ENCODE data around the gene MTMR6.

The MTMR6 gene

DNA sequence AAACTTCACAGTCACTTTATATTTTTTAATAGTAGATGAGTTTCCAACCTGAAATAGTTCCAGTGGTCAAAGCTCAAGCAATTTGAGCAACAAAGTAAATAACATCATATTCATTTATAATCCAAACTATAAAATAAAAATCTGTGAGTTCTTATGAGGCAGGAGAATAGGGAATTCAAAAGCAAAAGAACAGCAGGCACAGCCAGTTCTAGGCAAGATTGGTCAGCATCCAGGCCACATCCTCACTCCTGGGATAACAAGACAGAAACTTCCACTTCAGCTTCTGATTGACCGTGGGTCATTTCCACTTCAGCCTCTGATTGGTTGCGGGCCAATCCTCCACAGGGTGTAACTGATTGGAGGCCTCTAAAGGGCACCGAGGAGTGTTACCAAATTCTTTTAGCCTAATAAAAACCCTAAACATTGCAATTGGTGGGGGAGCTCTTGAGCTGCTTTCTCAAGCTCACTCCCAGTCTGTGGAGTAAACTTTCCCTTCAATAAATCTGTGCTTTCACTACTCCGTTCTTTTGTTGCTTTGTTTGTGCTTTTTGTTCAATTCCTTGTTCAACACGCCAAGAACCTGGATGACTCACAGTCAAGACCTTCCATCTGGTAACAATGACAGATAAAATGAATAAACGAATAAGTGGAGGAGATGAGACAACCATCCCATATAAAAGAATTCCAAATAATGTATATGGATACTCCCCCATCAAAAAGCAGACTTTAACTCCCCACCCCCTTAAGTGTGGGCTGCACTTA, 72.6 kb downstream of the MTMR6 start:
- Histone ChIP-seq H3K9me3 (ENCODE audit: low read length) (no peaks in the 10 kb centered on the region), H3K4me3 (ENCODE audit: low read depth in 1 of 2, low read length in 2 of 2) (no peak overlapping the region), H3K27ac (ENCODE audit: low read depth, low read length) (no peak overlapping the region), H3K27me3 (ENCODE audit: control insufficient read depth in 1 of 2, insufficient read depth in 2 of 2, low read length in 2 of 2) (no peaks in the 10 kb centered on the region), H3K4me1 (ENCODE audit: insufficient read depth, low read length) (no peaks in the 10 kb centered on the region), H3K36me3 (ENCODE audit: insufficient read depth, low read length) (no peaks in the 10 kb centered on the region), H3K9ac (ENCODE audit: low read length) (no peak overlapping the region)

GRCh38 chr13:25213715-25214114, 73.6 kb downstream of the MTMR6 start:
- no peaks in the 10 kb centered on the region for H3K27me3 ChIP-seq (ENCODE audit: control insufficient read depth in 1 of 2, insufficient read depth in 2 of 2, low read length in 2 of 2)
- H3K36me3 ChIP-seq (ENCODE audit: insufficient read depth, low read length), result no peaks in the 10 kb centered on the region
- H3K27ac ChIP-seq (ENCODE audit: low read depth, low read length), result no peak overlapping the region
- no peaks in the 10 kb centered on the region for H3K4me1 ChIP-seq (ENCODE audit: insufficient read depth, low read length)
- no peak overlapping the region for H3K9ac ChIP-seq (ENCODE audit: low read length)
- H3K4me3 ChIP-seq (ENCODE audit: low read depth in 1 of 2, low read length in 2 of 2), result no peak overlapping the region
- H3K9me3 ChIP-seq (ENCODE audit: low read length), result no peaks in the 10 kb centered on the region

DNA sequence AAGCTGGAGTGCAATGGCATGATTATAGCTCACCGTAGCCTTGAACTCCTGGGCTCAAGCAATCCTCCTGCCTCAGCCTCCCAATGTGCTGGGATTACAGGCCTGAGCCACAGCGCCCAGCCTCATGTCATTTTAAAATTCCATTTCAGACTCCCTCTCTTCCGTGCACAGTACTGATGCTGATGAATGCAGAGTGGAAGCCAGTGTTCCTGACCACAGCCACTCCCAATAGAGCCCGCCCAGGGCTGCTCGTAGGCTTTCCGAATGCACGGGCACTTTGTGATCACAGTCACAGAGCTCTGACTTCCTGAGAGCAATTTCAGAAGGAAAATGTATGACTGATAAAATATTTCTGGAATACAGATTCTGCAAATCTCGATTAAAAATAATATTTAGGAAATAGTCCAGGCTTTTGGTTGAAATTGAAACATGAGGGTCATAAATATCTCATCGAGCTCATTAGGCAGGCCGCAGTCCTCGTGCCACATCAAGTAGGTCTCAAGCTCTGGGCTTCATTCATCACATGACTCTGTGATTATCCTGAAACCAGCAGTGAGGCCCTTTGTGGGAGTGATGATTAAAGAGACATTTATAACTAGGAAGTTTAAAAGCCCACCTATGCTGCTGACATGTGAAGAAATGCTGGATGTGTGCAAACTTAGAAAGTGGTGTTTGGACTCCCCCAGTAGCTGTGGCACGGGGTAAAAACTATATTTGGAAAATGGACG, 76.3 kb downstream of the MTMR6 start:
- Histone ChIP-seq H3K27ac (ENCODE audit: low read depth, low read length) (no peak overlapping the region), H3K4me3 (ENCODE audit: low read depth in 1 of 2, low read length in 2 of 2) (no peak overlapping the region)

DNA sequence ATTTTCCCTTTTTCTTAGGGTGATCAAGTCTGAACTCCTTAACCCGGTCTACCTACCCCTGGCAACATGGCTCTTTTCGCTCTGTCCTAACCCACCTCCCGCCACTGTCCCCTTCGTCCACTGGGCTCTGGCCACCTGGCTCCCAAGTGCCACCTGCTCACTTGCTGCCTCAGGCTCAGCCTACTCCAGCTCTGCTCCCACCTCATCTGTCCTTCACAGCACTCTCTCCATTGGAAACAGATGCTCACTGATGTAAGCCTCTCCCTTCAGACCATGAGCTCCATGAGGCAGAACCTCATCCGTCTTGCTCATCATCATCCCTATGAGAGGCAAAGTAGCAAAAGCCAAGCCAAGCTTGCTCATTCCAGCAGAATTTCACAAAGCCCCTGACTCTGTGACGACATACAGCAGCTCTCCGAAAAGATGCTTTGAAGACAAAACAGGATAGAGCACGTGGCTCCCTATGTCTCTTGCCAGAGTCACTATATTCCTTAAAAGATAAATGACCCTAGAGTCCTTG, 79.9 kb downstream of the MTMR6 start:
- no peaks in the 10 kb centered on the region for H3K9me3 ChIP-seq (ENCODE audit: low read length)
- H3K4me3 ChIP-seq (ENCODE audit: low read depth in 1 of 2, low read length in 2 of 2), result no peak overlapping the region
- H3K9ac ChIP-seq (ENCODE audit: low read length), result no peak overlapping the region
- H3K4me1 ChIP-seq (ENCODE audit: insufficient read depth, low read length), result no peaks in the 10 kb centered on the region
- H3K36me3 ChIP-seq (ENCODE audit: insufficient read depth, low read length), result no peaks in the 10 kb centered on the region
- H3K27me3 ChIP-seq (ENCODE audit: control insufficient read depth in 1 of 2, insufficient read depth in 2 of 2, low read length in 2 of 2), result no peaks in the 10 kb centered on the region
- H3K27ac ChIP-seq (ENCODE audit: low read depth, low read length), result no peak overlapping the region

More for the DNA sequence above, 76.3 kb downstream of the MTMR6 start:
- Histone ChIP-seq H3K9ac (ENCODE audit: low read length) (no peak overlapping the region), H3K9me3 (ENCODE audit: low read length) (no peaks in the 10 kb centered on the region), H3K27me3 (ENCODE audit: control insufficient read depth in 1 of 2, insufficient read depth in 2 of 2, low read length in 2 of 2) (no peaks in the 10 kb centered on the region), H3K4me1 (ENCODE audit: insufficient read depth, low read length) (no peaks in the 10 kb centered on the region), H3K36me3 (ENCODE audit: insufficient read depth, low read length) (no peaks in the 10 kb centered on the region)

DNA sequence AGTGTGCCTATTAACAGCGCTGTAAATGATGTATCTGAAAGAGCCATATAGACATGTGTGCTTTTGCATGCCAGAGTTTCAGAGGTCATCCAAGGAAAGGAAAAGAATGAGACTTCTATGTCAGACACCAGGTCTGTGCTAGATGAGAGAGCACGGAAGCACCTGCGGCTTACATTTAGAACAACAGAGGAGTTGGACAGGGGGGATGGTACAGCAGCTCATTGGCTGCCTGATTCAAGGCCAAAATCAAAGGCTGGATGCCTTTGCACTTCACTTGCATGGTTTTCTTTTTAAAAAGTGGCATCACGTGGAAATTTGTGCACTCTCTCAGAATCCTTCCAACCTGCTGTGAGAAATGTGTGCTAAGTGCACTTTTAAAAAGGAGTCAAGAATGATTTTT, 82.4 kb downstream of the MTMR6 start:
- Histone ChIP-seq H3K4me1 (ENCODE audit: insufficient read depth, low read length) (no peaks in the 10 kb centered on the region), H3K9ac (ENCODE audit: low read length) (no peak overlapping the region), H3K36me3 (ENCODE audit: insufficient read depth, low read length) (no peaks in the 10 kb centered on the region), H3K9me3 (ENCODE audit: low read length) (no peaks in the 10 kb centered on the region), H3K4me3 (ENCODE audit: low read depth in 1 of 2, low read length in 2 of 2) (no peak overlapping the region), H3K27me3 (ENCODE audit: control insufficient read depth in 1 of 2, insufficient read depth in 2 of 2, low read length in 2 of 2) (no peaks in the 10 kb centered on the region), H3K27ac (ENCODE audit: low read depth, low read length) (no peak overlapping the region)

DNA sequence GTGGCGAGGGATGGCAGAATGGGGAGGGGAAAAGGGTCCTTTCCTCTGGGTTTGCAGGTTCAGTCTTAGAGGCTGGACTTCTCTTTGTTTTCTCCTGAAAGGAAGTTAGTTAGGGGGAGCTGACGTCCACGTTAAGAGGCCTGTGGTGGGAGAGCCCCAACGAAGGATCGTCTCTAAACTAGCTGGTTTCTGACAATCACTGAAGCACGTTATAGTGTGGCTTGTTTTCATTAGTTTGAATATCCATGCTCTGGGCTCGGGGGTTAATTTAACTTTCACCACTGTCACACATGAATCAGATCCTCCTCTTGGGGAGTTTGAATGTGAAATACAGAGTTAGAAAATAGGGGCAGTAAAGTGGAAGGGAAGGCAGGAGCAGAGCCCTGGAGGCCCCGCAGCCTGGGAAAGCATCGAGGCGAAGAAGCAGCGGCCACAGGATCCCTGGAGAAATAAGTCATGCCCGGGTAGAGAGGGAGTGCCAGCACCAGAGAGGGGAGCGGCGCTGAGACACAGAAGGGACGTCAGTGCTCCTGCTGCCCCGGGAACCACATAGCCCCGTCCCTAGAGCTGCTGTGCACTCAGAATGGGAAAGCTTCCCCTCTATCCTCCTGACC, 84.1 kb downstream of the MTMR6 start:
- Histone ChIP-seq H3K9me3 (ENCODE audit: low read length) (no peaks in the 10 kb centered on the region), H3K9ac (ENCODE audit: low read length) (no peak overlapping the region), H3K4me1 (ENCODE audit: insufficient read depth, low read length) (no peaks in the 10 kb centered on the region), H3K27ac (ENCODE audit: low read depth, low read length) (no peak overlapping the region), H3K4me3 (ENCODE audit: low read depth in 1 of 2, low read length in 2 of 2) (no peak overlapping the region), H3K36me3 (ENCODE audit: insufficient read depth, low read length) (no peaks in the 10 kb centered on the region), H3K27me3 (ENCODE audit: control insufficient read depth in 1 of 2, insufficient read depth in 2 of 2, low read length in 2 of 2) (no peaks in the 10 kb centered on the region)

DNA sequence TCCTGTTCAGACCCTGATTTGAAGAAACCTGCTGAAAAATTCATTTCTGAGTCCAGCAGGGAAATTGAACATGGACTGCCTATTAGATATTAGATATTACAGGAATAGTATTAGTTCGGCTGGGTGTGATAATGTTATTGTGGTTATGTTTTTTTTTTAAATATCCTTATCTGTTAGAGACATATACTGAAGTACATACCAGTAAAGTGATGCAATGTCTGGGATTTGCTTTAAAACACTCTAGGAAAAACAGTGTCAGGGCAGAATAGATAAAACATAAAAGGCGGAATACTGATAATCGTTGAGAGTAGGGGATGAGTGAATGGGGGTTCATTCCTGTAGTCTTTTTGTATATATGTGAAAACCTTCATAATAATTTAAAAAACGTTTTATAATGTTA, 86.5 kb downstream of the MTMR6 start:
- Histone ChIP-seq H3K36me3 (ENCODE audit: insufficient read depth, low read length) (no peaks in the 10 kb centered on the region), H3K9ac (ENCODE audit: low read length) (no peak overlapping the region), H3K4me3 (ENCODE audit: low read depth in 1 of 2, low read length in 2 of 2) (no peak overlapping the region), H3K4me1 (ENCODE audit: insufficient read depth, low read length) (no peaks in the 10 kb centered on the region), H3K27me3 (ENCODE audit: control insufficient read depth in 1 of 2, insufficient read depth in 2 of 2, low read length in 2 of 2) (no peaks in the 10 kb centered on the region), H3K9me3 (ENCODE audit: low read length) (no peaks in the 10 kb centered on the region), H3K27ac (ENCODE audit: low read depth, low read length) (no peak overlapping the region)

DNA sequence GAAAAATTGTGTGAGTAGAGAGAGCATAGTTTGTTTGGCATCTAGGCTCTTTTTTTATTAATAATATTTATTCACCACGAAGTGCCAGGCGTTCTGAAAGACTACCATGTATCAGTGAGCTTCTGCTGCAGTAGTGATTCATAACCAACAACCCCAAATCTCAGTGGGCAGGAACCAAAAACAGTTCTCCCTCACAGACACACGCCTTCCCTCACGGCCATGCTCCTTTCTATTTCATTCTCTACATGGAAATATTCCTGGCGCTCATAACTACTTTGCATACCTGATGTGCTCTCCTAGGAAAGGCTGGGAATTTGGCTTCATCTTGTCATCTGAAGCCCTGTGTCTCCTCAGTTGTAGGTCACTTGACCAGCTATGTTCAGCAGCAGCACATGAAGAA, 88.6 kb downstream of the MTMR6 start:
- no peak overlapping the region for H3K27ac ChIP-seq (ENCODE audit: low read depth, low read length)
- no peaks in the 10 kb centered on the region for H3K27me3 ChIP-seq (ENCODE audit: control insufficient read depth in 1 of 2, insufficient read depth in 2 of 2, low read length in 2 of 2)
- no peaks in the 10 kb centered on the region for H3K4me1 ChIP-seq (ENCODE audit: insufficient read depth, low read length)
- no peaks in the 10 kb centered on the region for H3K36me3 ChIP-seq (ENCODE audit: insufficient read depth, low read length)
- H3K9ac ChIP-seq (ENCODE audit: low read length), result no peak overlapping the region
- no peaks in the 10 kb centered on the region for H3K9me3 ChIP-seq (ENCODE audit: low read length)
- H3K4me3 ChIP-seq (ENCODE audit: low read depth in 1 of 2, low read length in 2 of 2), result no peak overlapping the region

DNA sequence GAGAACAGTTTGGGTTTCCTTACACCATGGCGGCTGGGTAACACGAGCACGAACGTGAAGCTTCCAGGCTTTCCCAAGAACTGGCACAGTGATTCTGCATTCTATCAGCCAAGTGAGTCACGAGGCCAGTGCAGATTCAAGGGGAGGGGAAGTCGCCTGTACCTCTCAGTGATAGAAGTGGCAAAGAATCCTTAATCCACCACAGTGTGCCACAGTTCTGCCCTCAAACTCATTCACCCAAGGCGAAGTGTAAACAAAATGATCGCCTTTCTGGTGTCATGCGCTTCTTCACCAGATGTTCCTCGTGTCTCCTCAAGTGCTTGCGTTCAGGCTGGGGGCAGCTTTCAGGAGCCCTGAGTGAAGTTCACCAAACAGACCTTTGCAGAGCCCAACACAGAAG, 90.3 kb downstream of the MTMR6 start:
- no peaks in the 10 kb centered on the region for H3K9me3 ChIP-seq (ENCODE audit: low read length)
- no peaks in the 10 kb centered on the region for H3K36me3 ChIP-seq (ENCODE audit: insufficient read depth, low read length)
- no peaks in the 10 kb centered on the region for H3K27me3 ChIP-seq (ENCODE audit: control insufficient read depth in 1 of 2, insufficient read depth in 2 of 2, low read length in 2 of 2)
- no peak overlapping the region for H3K27ac ChIP-seq (ENCODE audit: low read depth, low read length)
- no peak overlapping the region for H3K9ac ChIP-seq (ENCODE audit: low read length)
- no peaks in the 10 kb centered on the region for H3K4me1 ChIP-seq (ENCODE audit: insufficient read depth, low read length)
- no peak overlapping the region for H3K4me3 ChIP-seq (ENCODE audit: low read depth in 1 of 2, low read length in 2 of 2)
